HepG2 (cell line): ENCODE measurements around the gene ATP2B2. TPM values are rescaled to one million over a fixed set of nuclear protein-coding genes. Genes with fewer than 3 reads are reported as not detected.

Experiments used
- ATAC-seq: fragments of 200-7000 bp; cut with Tn5 transposase; 3 replicates; pipeline ENCODE4 v1.9.1; 2020; ENCODE audit warnings: mild to moderate bottlenecking, moderate library complexity
- BruUV-seq: library from RNA; stranded (reverse); fragments of 400-500 nt; replicated peaks from 2 replicates; lab custom pipeline; 2021; lab: Mats Ljungman, UMichigan
- CTCF ChIA-PET: fragments of 300-600 bp; formaldehyde crosslinking; extraction: SDS; loops from one replicate; lab custom pipeline; 2021; ENCODE audit warnings: low total read pairs, inconsistent platforms, low intra/inter-chr PET ratio; lab: Yijun Ruan, JAX
- POLR2A ChIA-PET: fragments of 350-600 bp; sonication (Branson Sonifier 250); formaldehyde crosslinking; loops from one replicate; lab custom pipeline; 2020; ENCODE audit warnings: antibody characterized with exemption, inconsistent platforms; lab: Yijun Ruan, JAX
- DNase-seq: peaks from one replicate; pipeline ENCODE4 v3.0.0-alpha.2; 2015; ENCODE audit warnings: low spot score
- FAIRE-seq: peaks from 3 replicates; lab custom pipeline; 2011; peaks lifted over from hg19 to GRCh38; lab: Jason Lieb, UNC
- H2AFZ ChIP-seq: one replicate; pipeline ENCODE4 v1.6.1; 2011; ENCODE audit warnings: low read length, inconsistent platforms
- H3K27ac ChIP-seq: fragments of 300-600 bp; 3 replicates; pipeline ENCODE4 v1.8.0; 2011; ENCODE audit warnings: mixed run types, mild to moderate bottlenecking, mixed read lengths, low read length, inconsistent platforms; ENCODE audit not compliant: insufficient read depth; ENCODE audit errors: extremely low read length
- H3K27me3 ChIP-seq, 2 experiments: fragments of 200-600 bp in 1 of 2; 2 replicates in 1 of 2; 3 replicates in 1 of 2; pipeline versions ENCODE4 v1.6.0 to v1.8.0; 2011; ENCODE audit warnings: low read length in 2 of 2, mild to moderate bottlenecking in 2 of 2, moderate library complexity in 2 of 2, inconsistent platforms in 1 of 2; ENCODE audit not compliant: insufficient read depth in 2 of 2, control insufficient read depth in 1 of 2
- H3K36me3 ChIP-seq, 2 experiments: fragments of 200-600 bp in 1 of 2; replicated peaks in 1 of 2; 2 replicates in 1 of 2; 3 replicates in 1 of 2; pipeline versions ENCODE4 v1.5.1 to v1.8.0; 2011; ENCODE audit warnings: low read length in 2 of 2, inconsistent platforms in 1 of 2; ENCODE audit not compliant: insufficient read depth in 2 of 2, control insufficient read depth in 1 of 2
- H3K4me1 ChIP-seq: 2 replicates; pipeline ENCODE4 v1.5.1; 2012; ENCODE audit warnings: low read length, inconsistent platforms; ENCODE audit not compliant: insufficient read depth
- H3K4me2 ChIP-seq: 2 replicates; pipeline ENCODE4 v1.6.0; 2011; ENCODE audit warnings: low read depth, low read length, inconsistent platforms
- H3K4me3 ChIP-seq, 3 experiments: fragments of 200-600 bp in 1 of 3; sonication (generic), shearing (Covaris generic) in 1 of 3; replicated peaks in 1 of 3; 2 replicates each; pipeline ENCODE4 v1.5.1; 2011 to 2016; ENCODE audit warnings: low read length in 3 of 3, inconsistent platforms in 2 of 3, low read depth in 2 of 3, mild to moderate bottlenecking in 2 of 3, control low read depth in 1 of 3, mixed read lengths in 1 of 3; ENCODE audit not compliant: insufficient read depth in 1 of 3
- H3K79me2 ChIP-seq: one replicate; pipeline ENCODE4 v1.6.1; 2011; ENCODE audit warnings: low read length, inconsistent platforms; ENCODE audit not compliant: insufficient read depth
- H3K9ac ChIP-seq: 2 replicates; pipeline ENCODE4 v1.6.0; 2011; ENCODE audit warnings: mild to moderate bottlenecking, low read depth, low read length, inconsistent platforms; ENCODE audit not compliant: insufficient read depth
- H3K9me3 ChIP-seq: 2 replicates; pipeline ENCODE4 v1.5.1; 2012; ENCODE audit warnings: mild to moderate bottlenecking, low read length
- H4K20me1 ChIP-seq: 2 replicates; pipeline ENCODE4 v1.6.0; 2011; ENCODE audit warnings: inconsistent platforms, mild to moderate bottlenecking, low read length, moderate library complexity; ENCODE audit not compliant: insufficient read depth
- ARNTL ChIP-seq: sonication (generic); formaldehyde crosslinking; IDR thresholded peaks from 2 replicates; pipeline ENCODE4 v1.4.0; 2020; ENCODE audit warnings: mild to moderate bottlenecking, missing genetic modification reagents
- HDAC2 ChIP-seq: sonication (generic); formaldehyde crosslinking; IDR thresholded peaks from 2 replicates; pipeline ENCODE4 v1.4.0; 2020; ENCODE audit warnings: missing genetic modification reagents
- MED8 ChIP-seq: sonication (generic); formaldehyde crosslinking; IDR thresholded peaks from 2 replicates; pipeline ENCODE4 v1.8.1; 2023; ENCODE audit warnings: mild to moderate bottlenecking, missing genetic modification reagents; ENCODE audit not compliant: insufficient replicate concordance
- POLR2G ChIP-seq: fragments of 200-400 bp; formaldehyde crosslinking; IDR thresholded peaks from 2 replicates; pipeline ENCODE4 v1.6.1; 2018; ENCODE audit warnings: mild to moderate bottlenecking, low read depth, low read length, moderate library complexity
- U2AF1 ChIP-seq: fragments of 200-400 bp; formaldehyde crosslinking; optimal IDR thresholded peaks from 2 replicates; pipeline ENCODE3; 2017; ENCODE audit warnings: mild to moderate bottlenecking, low read depth, low read length
- ZNF263 ChIP-seq: sonication (generic); formaldehyde crosslinking; IDR thresholded peaks from 2 replicates; pipeline ENCODE4 v1.4.0; 2020; ENCODE audit warnings: missing genetic modification reagents
- ZNF562 ChIP-seq: sonication (generic); formaldehyde crosslinking; IDR thresholded peaks from 2 replicates; pipeline ENCODE4 v1.8.0; 2022; ENCODE audit warnings: missing genetic modification reagents, borderline replicate concordance
- ZNF660 ChIP-seq: sonication (generic); formaldehyde crosslinking; IDR thresholded peaks from 2 replicates; pipeline ENCODE4 v1.5.1; 2020; ENCODE audit warnings: mild to moderate bottlenecking, low read depth, missing genetic modification reagents, borderline replicate concordance
- ZNF780A ChIP-seq: sonication (generic); formaldehyde crosslinking; IDR thresholded peaks from 2 replicates; pipeline ENCODE4 v1.8.0; 2022; ENCODE audit warnings: mild to moderate bottlenecking, missing genetic modification reagents, moderate library complexity
- ZNF83 ChIP-seq: sonication (generic); formaldehyde crosslinking; IDR thresholded peaks from 2 replicates; pipeline ENCODE4 v1.4.0; 2020; ENCODE audit warnings: missing genetic modification reagents, mild to moderate bottlenecking, borderline replicate concordance
- ZNF883 ChIP-seq: sonication (generic); formaldehyde crosslinking; IDR thresholded peaks from 2 replicates; pipeline ENCODE4 v1.5.1; 2020; ENCODE audit warnings: mild to moderate bottlenecking, missing genetic modification reagents; ENCODE audit errors: not compliant biosample characterization
- WGBS: methylation state at CpG from one replicate; pipeline ENCODE4 v1.1.6; 2017; ENCODE audit warnings: low lambda C conversion rate; 5-methylcytosine and 5-hydroxymethylcytosine counted together
- in situ Hi-C: cut with HindIII; loops from 2 replicates; pipeline ENCODE4 v1.10.0; 2017; ENCODE audit warnings: low pct_unique_long_range_greater_than_20kb; ENCODE audit not compliant: extremely low pct_ligation_motif_present
- intact Hi-C: fragments of 100-400 bp; cut with micrococcal nuclease; formaldehyde crosslinking; loops from one replicate; pipeline ENCODE4 v1.10.0; 2022; ENCODE audit not compliant: unreplicated experiment
- polyA plus RNA-seq, 8 experiments: library from polyadenylated mRNA; depleted of rRNA in 3 of 8; stranded (reverse) in 7 of 8; unstranded in 1 of 8; fragments of >200 nt; fragmentation: Illumina TruSeq in 4 of 8; extraction: Trizol in 4 of 8; gene quantifications; 2 replicates each; pipeline versions ENCODE4 v1.2.1 to v1.2.3, GENCODE V29; 2011 to 2016; ENCODE audit warnings: low read depth in 4 of 8, missing spikeins in 1 of 8, mixed read lengths in 1 of 8; ENCODE audit not compliant: insufficient read depth in 1 of 8
- total RNA-seq, 5 experiments: library from RNA; depleted of rRNA; stranded (reverse); fragments of >200 nt; fragmentation: Illumina TruSeq; extraction: Trizol; gene quantifications; 2 replicates each; pipeline ENCODE4 v1.2.3, GENCODE V29; 2016; ENCODE audit warnings: low read depth in 1 of 5
- TF ChIP-seq, protein P1 (sequence below): sonication (generic); formaldehyde crosslinking; IDR thresholded peaks from 2 replicates; pipeline ENCODE4 v1.5.1; 2020; ENCODE audit warnings: missing genetic modification reagents, mild to moderate bottlenecking, borderline replicate concordance
- TF ChIP-seq, protein P2 (sequence below): IDR thresholded peaks from 2 replicates; pipeline ENCODE4 v1.6.1; 2016; ENCODE audit warnings: low read depth, control low read depth
- TF ChIP-seq, protein P3 (sequence below): sonication (generic); formaldehyde crosslinking; IDR thresholded peaks from 2 replicates; pipeline ENCODE4 v1.4.0; 2020; ENCODE audit warnings: missing genetic modification reagents, borderline replicate concordance
- TF ChIP-seq, protein P4 (sequence below): sonication (generic); formaldehyde crosslinking; IDR thresholded peaks from 2 replicates; pipeline ENCODE4 v1.4.0; 2020; ENCODE audit warnings: missing genetic modification reagents
- TF ChIP-seq, protein P5 (sequence below): sonication (generic); formaldehyde crosslinking; IDR thresholded peaks from 2 replicates; pipeline ENCODE4 v1.5.1; 2020; ENCODE audit warnings: missing genetic modification reagents, mild to moderate bottlenecking, borderline replicate concordance

Gene ATP2B2
- total and polyA plus RNA-seq, 2 of the 13 experiments (the other 11 are each of a cell fraction or from before 2014, with no cell fraction given) = 1.5 to 2.3 TPM

DNA sequence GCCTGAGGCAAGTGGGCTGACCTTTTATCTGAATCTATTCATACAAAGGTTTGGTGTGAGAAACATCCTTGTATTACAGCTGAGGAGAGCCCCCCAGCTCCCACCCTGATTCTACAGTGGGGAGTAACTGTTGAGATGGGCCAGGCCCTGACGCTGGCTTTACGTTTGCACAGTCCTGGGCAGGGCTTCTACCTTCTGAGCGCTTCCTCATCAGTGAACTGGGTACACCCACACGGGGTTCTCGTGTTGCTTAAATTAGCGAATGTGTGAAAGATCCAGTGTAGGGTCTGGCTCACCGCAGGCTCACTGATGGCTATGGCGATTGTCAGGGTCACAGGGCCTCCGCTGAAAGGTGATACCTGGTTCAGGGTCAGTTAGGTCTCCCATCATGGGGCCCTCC is 205.3 kb downstream of the ATP2B2 start:
- ATAC-seq = peak; percentile 7
- Histone ChIP-seq H3K9ac (no peak overlapping the region), H3K4me1 (peaks cover 17% of the 10 kb centered on the region), H3K9me3 (no peaks in the 10 kb centered on the region), H3K27ac (no peak overlapping the region), H3K36me3 (peaks cover 33 to 55% of the 10 kb centered on the region in 2 experiments), H3K27me3 (no peaks in the 10 kb centered on the region), H4K20me1 (peaks cover 10% of the 10 kb centered on the region; the same call in 1 of the 2 replicates), H3K79me2 (no peaks in the 10 kb centered on the region), H2AFZ (no peak overlapping the region), H3K4me2 (no peak overlapping the region), H3K4me3 (no peak overlapping the region)
- CTCF ChIA-PET = no interaction called here
- POLR2A ChIA-PET = interaction anchor here (1.2 kb wide), 1 partner anchor 52 kb away, joined by 5 read pairs; the partner anchor contains the start of gene TATDN2
- 91% methylated on average over 9 of the region's 9 CpGs for WGBS
- no TSS peak for BruUV-seq
- in situ Hi-C loops (no loop called here), intact Hi-C loops (no loop called here)
- no peak for FAIRE-seq
- DNase-seq = no peak
- TF ChIP-seq ZNF263 (no peak), HDAC2 (no peak), ZNF83 (no peak), ZNF660 (CRISPR knock-in tag) (no peak), POLR2G (peak; percentile 45), MED8 (CRISPR knock-in tag) (no peak), ZNF780A (CRISPR knock-in tag) (no peak), U2AF1 (no peak), ARNTL (no peak), ZNF883 (CRISPR knock-in tag) (no peak), ZNF562 (CRISPR knock-in tag) (no peak)
- TF ChIP-seq, protein P1, sequence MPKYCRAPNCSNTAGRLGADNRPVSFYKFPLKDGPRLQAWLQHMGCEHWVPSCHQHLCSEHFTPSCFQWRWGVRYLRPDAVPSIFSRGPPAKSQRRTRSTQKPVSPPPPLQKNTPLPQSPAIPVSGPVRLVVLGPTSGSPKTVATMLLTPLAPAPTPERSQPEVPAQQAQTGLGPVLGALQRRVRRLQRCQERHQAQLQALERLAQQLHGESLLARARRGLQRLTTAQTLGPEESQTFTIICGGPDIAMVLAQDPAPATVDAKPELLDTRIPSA (CRISPR knock-in tag) = no peak
- TF ChIP-seq, protein P2, sequence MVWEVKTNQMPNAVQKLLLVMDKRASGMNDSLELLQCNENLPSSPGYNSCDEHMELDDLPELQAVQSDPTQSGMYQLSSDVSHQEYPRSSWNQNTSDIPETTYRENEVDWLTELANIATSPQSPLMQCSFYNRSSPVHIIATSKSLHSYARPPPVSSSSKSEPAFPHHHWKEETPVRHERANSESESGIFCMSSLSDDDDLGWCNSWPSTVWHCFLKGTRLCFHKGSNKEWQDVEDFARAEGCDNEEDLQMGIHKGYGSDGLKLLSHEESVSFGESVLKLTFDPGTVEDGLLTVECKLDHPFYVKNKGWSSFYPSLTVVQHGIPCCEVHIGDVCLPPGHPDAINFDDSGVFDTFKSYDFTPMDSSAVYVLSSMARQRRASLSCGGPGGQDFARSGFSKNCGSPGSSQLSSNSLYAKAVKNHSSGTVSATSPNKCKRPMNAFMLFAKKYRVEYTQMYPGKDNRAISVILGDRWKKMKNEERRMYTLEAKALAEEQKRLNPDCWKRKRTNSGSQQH (CRISPR knock-in tag) = no peak
- TF ChIP-seq, protein P3, sequence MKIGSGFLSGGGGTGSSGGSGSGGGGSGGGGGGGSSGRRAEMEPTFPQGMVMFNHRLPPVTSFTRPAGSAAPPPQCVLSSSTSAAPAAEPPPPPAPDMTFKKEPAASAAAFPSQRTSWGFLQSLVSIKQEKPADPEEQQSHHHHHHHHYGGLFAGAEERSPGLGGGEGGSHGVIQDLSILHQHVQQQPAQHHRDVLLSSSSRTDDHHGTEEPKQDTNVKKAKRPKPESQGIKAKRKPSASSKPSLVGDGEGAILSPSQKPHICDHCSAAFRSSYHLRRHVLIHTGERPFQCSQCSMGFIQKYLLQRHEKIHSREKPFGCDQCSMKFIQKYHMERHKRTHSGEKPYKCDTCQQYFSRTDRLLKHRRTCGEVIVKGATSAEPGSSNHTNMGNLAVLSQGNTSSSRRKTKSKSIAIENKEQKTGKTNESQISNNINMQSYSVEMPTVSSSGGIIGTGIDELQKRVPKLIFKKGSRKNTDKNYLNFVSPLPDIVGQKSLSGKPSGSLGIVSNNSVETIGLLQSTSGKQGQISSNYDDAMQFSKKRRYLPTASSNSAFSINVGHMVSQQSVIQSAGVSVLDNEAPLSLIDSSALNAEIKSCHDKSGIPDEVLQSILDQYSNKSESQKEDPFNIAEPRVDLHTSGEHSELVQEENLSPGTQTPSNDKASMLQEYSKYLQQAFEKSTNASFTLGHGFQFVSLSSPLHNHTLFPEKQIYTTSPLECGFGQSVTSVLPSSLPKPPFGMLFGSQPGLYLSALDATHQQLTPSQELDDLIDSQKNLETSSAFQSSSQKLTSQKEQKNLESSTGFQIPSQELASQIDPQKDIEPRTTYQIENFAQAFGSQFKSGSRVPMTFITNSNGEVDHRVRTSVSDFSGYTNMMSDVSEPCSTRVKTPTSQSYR (CRISPR knock-in tag) = no peak
- TF ChIP-seq, protein P4, sequence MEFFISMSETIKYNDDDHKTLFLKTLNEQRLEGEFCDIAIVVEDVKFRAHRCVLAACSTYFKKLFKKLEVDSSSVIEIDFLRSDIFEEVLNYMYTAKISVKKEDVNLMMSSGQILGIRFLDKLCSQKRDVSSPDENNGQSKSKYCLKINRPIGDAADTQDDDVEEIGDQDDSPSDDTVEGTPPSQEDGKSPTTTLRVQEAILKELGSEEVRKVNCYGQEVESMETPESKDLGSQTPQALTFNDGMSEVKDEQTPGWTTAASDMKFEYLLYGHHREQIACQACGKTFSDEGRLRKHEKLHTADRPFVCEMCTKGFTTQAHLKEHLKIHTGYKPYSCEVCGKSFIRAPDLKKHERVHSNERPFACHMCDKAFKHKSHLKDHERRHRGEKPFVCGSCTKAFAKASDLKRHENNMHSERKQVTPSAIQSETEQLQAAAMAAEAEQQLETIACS = no peak
- TF ChIP-seq, protein P5, sequence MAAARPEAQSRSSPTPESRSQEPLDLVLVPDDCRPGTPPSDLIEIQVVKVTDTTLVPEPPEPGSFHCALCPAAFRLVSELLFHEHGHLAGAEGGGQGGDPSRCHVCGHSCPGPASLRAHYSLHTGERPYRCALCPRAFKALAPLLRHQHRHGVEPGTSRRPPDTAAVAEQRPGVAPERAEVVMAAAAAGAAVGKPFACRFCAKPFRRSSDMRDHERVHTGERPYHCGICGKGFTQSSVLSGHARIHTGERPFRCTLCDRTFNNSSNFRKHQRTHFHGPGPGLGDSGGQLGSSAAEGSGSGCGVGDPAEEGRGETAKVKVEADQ (CRISPR knock-in tag) = no peak
